GM20431 (cell line): ENCODE results near the gene SPATS2L.

Experiments
- in situ Hi-C: fragments of 300-500 bp; cut with MseI, MboI; formaldehyde crosslinking; loops from one replicate; pipeline ENCODE4 v1.15.0; 2020; ENCODE audit warnings: low sequenced_read_pairs; ENCODE audit not compliant: unreplicated experiment

The SPATS2L gene, protein sequence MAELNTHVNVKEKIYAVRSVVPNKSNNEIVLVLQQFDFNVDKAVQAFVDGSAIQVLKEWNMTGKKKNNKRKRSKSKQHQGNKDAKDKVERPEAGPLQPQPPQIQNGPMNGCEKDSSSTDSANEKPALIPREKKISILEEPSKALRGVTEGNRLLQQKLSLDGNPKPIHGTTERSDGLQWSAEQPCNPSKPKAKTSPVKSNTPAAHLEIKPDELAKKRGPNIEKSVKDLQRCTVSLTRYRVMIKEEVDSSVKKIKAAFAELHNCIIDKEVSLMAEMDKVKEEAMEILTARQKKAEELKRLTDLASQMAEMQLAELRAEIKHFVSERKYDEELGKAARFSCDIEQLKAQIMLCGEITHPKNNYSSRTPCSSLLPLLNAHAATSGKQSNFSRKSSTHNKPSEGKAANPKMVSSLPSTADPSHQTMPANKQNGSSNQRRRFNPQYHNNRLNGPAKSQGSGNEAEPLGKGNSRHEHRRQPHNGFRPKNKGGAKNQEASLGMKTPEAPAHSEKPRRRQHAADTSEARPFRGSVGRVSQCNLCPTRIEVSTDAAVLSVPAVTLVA

GRCh38 chr2:200306196-200306930, at the start of gene SPATS2L:
Gene SPATS2L, plus strand, starts transcription at chr2:200306693. Its CDS starts 82,552 bp downstream, at chr2:200389245.
- in situ Hi-C loops: no loop called here

- in situ Hi-C loops: no loop called here
These were observed 48.9 kb upstream of the SPATS2L start for GRCh38 chr2:200257570-200257969.

GRCh38 chr2:200258081-200258480, 48.4 kb upstream of the SPATS2L start:
- in situ Hi-C loops: no loop called here

DNA sequence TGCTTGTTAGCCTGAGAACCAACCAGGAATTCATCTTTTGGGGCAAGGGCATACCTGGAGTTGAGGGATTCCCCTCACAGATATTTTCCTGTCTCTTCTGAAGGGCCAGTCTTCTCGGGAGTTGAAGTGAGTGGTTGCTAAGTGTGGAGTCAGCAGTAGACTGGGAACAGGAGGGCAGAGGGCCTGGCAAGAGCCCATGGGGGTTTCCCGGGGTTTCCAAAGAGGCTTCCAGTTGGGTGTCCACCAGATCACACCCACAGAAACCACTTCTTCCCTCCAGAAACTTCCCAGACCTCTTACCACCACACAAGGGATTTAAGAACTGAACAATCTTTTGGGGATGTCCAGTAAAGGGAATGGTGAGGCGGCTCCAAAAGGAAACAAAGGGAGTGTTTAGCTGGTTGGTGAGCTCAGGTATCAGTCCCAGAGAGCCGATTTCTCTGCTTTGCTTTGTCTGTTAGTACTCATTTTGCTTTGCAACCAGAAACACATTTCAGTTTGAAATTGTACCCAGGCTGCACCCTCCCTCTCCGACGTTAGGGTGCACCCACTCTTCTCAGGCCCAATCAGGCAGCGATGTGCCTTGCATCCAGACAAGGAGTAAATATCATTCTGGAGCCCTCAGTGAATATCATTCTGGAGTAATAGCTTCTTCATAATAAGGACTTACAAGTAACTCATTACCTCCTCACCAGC, 47.5 kb upstream of the SPATS2L start:
- in situ Hi-C loops: no loop called here

DNA sequence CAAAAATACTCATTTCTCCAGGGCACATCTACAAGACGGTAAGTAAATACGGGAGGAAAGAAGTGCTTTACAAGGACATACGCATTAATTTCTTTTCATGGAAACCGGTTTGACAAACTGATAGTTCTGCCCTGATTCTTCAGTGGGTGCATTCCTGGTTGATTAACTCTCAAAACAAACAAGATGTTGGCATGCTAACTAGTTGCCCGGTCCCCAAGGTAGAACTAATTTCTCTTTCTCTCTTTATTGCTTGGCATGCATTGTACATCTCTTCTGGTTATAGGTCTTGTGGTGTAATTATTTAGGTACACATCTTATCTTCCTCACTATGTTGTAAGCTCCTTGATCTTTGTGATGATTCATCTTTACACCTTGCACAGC, 46.9 kb upstream of the SPATS2L start:
- in situ Hi-C loops: no loop called here

- in situ Hi-C loops: no loop called here
These were observed 44.4 kb upstream of the SPATS2L start for GRCh38 chr2:200262047-200262446.

GRCh38 chr2:200263279-200263678, 43.2 kb upstream of the SPATS2L start:
- in situ Hi-C loops: no loop called here

DNA sequence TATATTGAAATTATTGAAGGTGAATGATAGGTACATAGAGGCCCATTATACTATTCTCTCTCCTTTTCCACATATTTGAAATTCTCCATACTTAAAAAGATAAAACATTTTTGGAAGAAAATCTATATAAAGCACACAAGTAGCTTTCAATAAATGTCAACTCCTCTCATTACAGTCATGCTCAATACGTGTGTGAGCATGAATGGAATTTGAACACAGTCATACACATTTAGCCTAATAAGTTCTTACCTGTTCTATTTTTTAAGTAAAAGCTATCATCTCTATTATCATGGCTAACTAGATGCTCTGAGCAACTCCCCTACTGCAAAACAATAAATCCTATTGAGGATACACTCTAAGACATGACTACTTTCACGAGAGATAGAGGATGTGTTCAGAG, 41.9 kb upstream of the SPATS2L start:
- in situ Hi-C loops: no loop called here

DNA sequence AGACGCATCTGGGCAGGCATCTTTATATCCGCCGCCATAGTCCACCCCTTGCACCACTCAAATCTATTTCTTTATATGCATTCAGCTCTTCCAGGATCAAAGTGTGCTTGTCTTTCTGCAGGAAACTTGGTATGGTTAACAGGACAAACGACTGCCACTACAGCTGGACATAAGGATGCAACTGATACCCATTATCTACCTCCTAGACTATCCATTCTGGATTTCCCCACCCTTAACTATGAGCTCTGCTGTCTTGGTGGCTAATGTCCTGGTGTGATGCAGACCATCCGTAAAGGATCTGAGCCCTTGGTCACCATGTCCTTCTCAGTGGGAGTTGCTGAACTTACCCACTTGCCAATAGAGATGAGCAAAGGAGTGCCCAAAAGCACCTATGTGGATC, 40.1 kb upstream of the SPATS2L start:
- in situ Hi-C loops: no loop called here

DNA sequence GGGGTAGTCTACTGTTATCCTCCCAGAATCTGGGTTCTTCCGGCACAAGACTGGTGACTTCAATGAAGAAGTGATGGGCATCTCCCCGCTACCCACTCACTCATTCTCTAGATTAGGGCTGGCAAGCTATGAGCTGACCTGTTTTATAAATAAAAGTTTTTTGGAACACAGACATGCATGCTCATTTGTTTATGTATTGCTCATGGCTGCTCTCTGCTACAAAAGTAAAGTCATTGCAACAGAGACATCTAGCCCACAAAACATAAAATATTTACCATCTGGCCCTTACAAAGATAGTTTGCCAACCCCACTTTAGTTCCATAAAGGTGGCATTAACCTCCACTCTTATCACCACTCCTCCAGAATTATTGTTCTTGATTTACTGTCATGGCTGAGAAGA, 39.1 kb upstream of the SPATS2L start:
- in situ Hi-C loops: no loop called here

- in situ Hi-C loops: no loop called here
These were observed 35.8 kb upstream of the SPATS2L start for GRCh38 chr2:200270732-200271131.

- in situ Hi-C loops: no loop called here
These were observed 34.2 kb upstream of the SPATS2L start for GRCh38 chr2:200272320-200272719.

DNA sequence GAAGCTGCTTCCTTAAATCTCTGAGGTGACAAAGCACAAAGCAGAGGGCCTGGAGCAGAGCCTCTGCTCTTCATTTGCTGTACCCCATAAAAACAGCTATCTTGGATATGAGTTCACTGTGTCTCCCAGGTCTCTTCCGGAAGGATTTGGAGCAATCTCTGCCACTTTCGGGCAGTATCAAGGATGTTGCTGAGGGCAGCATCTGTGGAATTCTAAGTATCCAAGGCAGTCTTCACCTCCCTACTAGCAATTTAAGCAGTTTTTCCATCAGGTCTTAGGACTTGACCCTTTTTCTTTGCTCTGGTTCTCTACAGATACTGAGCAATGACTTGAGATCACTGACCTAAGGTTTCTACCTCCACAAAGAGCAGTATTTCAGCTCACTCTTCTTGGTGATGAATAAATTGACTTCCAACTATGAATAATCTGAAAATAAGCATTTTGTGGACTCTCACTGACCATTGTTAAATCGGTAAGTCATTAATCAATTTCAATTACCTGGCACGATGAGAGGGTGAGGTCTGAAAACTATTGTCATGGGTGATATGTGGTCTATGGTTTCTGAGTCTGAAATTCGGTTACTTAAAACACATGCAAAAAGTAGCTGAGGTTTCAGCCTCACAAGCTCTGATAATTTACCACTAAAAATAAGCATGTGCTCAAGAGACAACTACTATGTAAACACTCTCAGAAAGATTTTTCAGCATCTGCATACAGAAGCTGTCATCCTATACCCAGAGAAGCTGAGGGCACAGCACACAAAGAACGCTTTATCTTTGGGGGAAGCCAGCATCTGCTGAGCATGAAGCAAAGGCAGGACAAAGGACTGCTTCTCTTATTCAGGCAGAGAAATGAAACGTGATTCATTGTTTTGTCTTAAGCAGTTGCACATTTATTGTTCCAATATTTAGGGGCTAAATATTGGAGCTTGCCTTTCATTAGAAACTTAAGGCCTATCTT, 32.1 kb upstream of the SPATS2L start:
- in situ Hi-C loops: no loop called here

- in situ Hi-C loops: no loop called here
These were observed 31.0 kb upstream of the SPATS2L start for GRCh38 chr2:200275295-200276013.

GRCh38 chr2:200276472-200276871, 30.0 kb upstream of the SPATS2L start:
- in situ Hi-C loops: no loop called here

DNA sequence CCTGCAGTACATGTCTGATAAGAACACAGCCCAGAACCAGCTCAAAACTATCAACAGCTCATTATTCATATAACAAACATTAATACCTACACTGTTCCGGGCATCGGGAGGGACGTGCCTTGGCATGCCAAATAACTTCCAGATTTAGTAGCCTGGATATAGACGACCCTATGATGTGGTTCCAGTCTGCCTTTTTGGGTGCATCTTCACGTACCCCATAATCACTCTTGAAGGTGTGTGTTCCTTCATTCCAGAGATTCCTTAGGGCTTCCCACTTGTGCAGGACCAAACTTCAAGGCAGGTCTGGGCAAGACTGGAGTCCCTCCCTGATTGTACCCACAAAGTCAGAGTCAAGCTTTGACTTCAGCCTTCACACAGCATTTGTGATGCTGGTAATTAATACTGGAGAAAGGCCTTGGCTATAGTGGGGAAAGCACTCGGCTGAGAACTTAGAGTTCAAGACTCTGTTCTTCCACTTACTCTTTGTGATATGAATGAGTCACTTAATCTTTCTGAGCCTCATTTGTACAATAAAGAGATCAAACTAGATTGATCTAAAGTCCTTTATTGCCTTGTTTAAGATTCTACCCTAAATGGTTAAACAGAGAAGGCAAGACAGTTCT, 27.7 kb upstream of the SPATS2L start:
- in situ Hi-C loops: no loop called here

DNA sequence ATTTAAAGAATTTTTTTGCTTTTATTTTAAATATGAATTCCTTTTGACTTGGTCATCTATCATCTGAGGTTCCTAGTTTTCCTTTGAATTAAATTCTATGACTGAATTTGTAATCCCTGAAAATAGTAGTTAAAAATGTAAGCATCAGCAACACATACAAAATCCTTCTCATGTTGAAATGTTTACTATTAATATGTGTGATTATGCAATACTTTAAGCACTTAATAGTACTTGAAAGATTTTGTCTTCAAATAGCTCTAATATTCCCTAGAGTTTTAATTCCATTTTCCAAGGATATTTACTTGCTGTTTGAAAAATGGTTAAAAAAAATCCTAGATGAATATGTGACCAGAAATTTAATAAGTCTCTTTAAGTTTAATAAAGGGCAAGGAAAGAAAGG, 26.6 kb upstream of the SPATS2L start:
- in situ Hi-C loops: no loop called here

DNA sequence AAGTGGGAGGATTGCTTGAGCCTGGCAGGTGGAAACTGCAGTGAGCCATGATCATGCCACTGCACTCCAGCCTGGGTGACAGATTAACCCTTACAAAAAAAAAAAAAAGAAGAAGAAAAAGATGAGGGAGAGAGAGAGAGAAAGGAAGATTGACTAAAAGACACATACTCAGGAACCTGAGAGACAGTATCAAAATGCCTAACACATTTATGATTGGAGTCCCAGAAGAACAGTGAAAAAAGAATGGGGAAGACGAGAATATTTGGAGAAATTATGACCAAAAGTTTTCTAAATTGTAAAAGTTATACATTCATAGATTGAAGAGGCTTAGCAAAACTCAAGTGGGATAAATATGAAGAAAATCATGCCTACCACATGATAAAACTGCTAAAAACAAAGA, 19.9 kb upstream of the SPATS2L start:
- in situ Hi-C loops: no loop called here
